Activated CD4-positive, alpha-beta T cell treated with anti-CD3 and anti-CD28 coated beads, Interleukin-2, amount 50 U/mL, for 48 hours (primary cell): ENCODE results near the gene OPHN1.
"Not testable (repeated sequence)": the region's sequence is repeated elsewhere in the genome, so short reads cannot be mapped to it uniquely, and the experiment has no call there.

Experiments used
- DNase-seq, 2 experiments: peaks; one replicate each; pipeline ENCODE4 v3.0.0-alpha.2; 2020

Gene OPHN1

DNA sequence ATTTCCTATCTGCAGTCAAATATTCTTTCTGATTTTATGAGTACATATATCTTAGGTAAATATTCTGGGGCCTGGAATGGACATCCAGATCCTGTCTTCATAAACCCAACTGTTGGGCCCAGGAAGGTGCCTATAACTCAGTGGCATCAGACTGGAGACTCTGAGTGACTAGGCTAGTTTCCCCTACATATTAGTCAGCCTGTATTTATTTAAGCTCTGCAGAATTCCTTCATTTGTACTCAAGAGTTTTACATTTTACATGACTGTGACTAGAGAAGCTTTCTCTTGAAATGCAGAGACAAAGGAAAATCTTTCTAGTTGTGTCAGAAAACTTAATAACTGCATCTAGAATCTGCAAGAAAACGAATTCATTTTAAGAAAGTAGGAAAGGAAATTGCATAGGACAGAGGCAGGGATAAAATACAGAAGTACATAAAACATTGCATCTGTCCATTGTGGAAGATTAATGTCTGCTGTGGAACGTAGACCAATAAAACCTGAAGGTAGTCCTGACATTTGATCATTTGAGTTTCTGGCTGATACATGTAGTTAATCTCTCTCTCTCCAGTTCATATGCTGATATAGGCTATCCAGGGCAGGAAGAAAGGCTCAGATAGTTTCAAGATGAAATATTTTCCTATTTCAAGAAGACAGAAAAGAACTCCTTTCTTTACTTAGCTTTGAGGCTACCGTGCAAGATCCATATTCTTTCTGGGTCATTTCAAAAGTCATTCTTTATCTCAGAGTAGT is 78.2 kb downstream of the OPHN1 start:
- no peak for DNase-seq

DNA sequence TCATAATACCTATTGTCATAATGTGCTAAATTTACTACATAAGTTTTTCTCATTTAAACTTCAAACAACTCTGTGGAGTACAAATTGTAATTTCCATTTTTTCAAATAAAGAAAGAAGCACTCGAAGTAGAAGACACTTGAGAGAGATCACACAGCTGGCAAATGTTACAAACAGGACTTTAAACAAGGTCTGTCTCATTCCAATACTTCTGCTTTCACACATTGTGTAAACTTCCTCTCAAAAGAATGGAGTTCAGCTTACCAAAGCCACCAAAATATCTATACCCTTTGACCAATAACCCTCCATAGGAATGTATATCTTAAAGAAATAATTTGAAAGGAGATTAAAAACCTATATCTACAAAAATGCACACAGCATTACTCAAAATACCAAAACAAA is 88.3 kb downstream of the OPHN1 start:
- no peak for DNase-seq

DNA sequence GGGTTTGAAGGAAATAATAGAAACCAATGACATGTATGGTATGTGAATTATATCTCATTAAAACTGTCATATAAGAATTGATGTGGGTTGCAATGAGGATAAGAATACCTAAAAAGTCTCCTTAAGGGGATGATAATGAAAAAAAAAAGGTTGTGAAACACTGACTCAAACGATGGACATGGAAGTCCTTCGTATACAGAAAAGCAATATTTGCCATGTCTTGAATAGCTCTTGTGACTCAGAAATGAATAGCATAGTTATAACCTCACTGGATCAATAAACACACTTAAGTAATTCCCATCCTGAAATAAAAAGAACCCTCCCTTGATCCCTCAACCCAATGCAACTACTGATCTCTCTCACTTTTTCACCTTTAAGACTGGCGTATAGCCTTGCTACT is 89.7 kb downstream of the OPHN1 start:
- no peak for DNase-seq

DNA sequence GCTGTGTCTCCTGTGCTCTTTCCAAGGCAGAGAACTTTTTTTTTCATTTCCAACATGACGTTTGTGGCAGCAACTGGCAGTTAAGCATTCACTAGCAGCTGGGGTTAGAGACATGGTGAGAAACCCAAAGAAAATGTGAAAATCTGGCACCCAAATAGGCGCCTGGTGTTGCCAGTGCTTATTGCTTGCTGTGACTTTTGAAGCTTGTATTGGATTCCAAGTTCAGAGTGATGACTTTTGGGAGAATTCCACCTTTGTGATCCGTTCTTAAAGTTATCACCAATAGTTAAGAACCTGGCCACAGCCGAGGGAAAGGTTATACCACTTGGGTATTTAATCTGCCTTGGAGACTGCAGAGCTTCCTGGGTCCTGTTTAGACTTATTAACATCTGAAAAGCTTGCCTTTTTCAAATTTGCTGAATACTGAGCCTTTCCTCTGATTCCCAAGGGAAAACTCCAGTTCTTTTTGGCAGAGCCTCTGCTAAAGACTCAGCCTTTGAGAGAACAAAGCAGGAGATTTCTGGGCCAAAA is 101.0 kb downstream of the OPHN1 start:
- DNase-seq, result no peak

DNA sequence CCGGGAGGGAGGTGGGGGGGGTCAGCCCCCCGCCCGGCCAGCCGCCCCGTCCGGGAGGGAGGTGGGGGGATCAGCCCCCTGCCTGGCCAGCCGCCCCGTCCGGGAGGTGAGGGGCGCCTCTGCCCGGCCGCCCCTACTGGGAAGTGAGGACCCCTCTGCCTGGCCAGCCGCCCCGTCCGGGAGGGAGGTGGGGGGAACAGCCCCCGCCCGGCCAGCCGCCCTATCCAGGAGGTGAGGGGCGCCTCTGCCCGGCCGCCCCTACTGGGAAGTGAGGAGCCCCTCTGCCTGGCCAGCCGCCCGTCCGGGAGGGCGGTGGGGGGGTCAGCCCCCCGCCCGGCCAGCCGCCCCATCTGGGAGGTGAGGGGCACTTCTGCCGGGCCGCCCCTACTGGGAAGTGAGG is 106.5 kb downstream of the OPHN1 start:
- not testable (repeated sequence) for DNase-seq

DNA sequence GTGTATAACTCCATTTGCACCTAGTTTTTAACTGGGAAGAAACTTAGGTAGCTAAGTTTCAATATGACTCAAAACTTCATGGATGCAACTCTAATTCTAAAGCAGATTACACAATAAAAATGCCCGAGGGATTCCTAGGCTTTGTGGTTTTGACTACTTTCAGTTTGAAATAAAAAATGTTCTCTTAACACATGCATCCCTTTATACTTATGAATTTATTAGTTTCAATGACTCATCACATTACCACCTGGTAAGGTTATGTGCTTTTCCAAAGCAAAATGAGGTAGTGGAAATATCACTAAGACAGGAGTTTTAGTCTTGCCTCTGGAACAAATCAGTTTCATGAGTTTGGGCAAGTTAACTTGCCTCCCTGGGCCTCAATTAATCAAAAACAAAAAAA is 125.5 kb downstream of the OPHN1 start:
- no peak for DNase-seq

DNA sequence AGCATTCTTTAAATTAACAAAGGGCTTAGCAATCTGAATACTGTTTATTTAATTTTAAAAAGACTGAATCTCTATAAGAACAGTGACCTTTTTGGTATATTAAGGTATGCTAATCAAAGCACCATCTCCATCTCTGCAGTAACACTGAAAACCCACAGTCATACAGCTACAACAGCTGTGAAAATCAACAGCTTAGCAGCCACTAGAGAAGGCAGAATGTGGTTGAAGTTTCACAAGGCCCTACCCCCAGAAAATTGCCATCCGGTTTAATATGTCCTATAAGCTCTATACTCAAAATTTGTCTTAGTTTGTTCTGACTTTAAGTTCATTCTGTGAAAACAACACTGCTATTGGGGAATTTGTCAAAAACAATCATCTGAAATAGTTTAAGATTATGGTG is 128.7 kb downstream of the OPHN1 start:
- no peak for DNase-seq

DNA sequence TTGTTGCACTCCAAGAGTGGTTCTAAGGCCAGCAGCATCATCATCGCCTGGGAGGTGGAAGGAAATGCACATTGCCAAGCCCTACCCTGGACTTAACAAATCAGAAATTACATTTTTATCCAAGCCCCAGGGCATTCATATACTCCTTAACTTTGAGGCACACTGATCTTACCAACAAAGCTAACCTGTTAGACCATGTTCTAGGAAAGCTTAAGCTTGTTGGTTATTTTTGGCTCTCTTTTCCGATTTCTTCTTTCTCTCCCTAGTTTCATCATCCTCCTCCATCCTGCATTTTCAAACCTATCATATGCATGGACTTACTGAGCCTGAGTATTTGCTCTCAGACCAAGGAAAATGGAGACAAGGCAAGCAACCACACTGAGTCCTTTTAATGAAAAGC is 133.4 kb downstream of the OPHN1 start:
- no peak for DNase-seq

DNA sequence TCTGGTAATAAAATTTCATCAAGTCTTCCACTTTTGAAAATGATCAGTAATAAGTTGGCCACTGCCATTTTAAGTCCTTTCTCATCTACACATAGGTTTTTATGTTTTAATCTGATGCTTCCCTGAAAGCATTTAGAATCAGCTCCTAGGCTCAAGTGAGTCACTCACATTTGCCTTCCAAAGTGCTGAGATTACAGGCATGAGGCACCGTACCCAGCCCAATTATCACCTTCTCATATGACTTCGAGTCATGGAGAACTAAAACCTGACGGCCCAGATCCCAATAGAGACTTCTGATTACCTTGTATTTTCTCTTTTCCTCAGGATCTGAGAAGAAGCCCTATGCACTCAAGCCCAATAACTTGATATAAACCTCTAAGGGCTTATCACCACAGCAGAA is 140.8 kb downstream of the OPHN1 start:
- no peak for DNase-seq

DNA sequence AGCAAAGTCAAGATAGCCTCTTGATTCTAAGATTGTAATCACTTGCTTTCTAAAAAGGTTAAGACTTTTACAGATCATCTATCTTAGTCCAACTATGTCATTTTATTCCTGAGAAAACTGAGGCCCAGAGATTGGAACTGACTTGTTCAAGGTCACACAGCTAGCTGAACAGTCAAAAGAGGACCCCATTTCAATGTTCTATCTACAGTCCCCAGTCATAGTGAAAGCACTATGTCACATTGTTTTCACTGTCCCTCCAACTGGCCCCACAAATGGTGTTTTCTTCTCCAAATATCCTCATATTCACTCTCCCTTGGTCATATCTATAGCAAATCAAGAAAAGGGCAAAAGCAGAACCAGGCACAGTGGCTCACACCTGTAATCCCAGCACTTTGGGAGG is 145.2 kb downstream of the OPHN1 start:
- DNase-seq, result no peak

GRCh38 chrX:68287419-68287818 is 145.9 kb downstream of the OPHN1 start:
- DNase-seq, result no peak

DNA sequence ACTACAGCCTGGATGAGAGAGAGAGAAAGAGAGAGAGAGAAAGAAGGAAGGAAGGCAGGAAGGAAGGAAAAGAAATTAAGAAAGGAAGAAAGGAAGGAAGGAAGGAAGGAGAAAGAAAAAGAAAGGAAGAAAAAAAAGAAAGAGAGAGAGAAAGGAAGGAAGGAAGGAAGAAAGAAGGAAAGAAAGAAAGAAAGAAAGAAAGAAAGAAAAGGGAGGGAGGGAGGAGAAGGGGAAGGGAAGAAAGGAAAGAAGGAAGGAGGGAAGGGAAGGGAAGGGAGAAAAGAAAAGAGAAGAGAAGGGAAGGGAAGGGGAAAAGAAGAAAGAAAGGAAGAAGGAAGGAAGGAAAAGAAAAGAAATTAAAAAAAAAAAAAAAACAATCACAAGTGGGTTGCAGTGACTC is 146.3 kb downstream of the OPHN1 start:
- DNase-seq, result no peak

DNA sequence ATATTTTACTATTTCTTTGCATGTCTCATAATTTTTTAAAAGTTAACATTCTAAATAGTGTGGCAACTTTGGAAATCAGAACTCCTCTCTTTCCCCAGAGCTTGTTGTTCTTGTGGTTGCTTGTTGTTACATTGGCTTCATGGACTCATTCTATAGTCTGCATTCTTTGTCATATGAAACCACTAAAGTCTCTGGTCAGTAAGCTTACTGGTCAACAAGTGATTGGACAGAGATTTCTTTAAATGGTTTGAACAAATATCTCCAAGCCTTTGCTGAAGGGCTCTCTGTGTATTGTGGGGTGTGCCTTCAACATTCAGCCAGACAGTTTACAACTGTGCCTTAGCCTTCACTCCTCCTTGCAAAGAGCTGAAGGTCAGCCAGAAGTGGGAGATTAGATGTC is 147.2 kb downstream of the OPHN1 start:
- DNase-seq, result no peak

GRCh38 chrX:68284281-68284904 is 148.9 kb downstream of the OPHN1 start:
- no peak for DNase-seq

DNA sequence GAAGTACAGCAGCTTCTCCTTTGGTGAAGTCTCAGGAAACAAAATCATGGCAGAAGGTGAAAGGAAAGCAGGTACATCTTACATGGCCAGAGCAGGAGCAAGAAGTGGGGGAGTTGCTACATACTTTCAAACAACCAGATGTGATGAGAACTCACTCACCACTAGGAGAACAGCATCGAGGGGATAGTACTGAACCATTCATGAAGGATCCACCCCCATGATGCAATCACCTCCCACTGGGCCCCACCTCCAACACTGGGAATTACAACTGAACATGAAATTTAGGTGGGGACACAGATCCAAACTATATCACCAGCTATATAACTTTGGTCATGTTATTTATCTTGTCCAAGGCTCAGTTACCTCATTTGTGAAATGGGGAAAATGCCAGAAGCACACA is 159.4 kb downstream of the OPHN1 start:
- no peak for DNase-seq

GRCh38 chrX:68264793-68265192 is 168.5 kb downstream of the OPHN1 start:
- DNase-seq, result not testable (repeated sequence)

DNA sequence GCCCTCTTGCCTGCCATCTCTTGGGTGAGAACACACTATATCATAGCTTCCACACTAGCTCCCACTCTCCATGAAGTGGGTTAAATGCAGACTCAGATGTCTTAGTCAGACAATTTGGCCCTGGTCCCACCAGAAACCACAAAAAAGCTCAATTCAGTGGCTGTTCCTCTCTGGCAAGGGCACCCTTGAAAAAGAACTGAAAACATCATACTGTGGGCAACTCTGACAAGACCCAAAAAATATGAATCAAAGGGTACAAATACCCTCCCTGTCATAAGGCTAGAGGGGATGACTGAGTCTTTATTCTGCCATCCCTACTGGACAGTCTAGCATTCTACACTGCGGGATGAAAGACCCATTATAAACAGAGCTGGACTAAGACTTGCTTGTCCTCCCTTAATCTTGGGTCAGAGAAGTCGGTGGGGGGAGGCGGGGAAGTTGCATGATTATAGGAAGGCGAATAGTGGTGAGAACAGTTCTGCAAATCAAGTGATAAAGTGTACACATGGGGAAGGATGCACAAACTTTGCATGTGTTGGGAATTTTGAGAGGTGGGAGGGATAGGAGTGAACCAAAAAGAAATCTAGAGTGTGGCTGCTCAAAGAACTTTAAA is 172.1 kb downstream of the OPHN1 start:
- no peak for DNase-seq

DNA sequence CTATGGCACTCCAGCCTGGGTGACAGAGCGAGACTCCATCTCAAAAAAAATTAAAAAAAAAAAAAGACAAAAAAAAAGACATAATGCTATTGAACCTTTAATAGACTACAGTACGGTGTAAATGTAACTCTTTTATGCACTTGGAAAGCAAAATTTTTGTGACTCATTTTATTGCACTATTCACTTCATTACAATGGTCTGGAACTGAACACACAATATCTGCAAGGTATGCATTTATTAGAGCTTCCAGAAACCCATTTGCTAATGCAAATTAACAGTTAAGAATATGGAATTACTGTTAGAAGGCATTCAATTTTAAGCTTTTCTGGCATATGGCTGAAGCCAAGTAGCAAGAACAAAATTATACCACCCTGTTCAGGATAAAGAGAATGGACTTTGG is 176.3 kb downstream of the OPHN1 start:
- no peak for DNase-seq

DNA sequence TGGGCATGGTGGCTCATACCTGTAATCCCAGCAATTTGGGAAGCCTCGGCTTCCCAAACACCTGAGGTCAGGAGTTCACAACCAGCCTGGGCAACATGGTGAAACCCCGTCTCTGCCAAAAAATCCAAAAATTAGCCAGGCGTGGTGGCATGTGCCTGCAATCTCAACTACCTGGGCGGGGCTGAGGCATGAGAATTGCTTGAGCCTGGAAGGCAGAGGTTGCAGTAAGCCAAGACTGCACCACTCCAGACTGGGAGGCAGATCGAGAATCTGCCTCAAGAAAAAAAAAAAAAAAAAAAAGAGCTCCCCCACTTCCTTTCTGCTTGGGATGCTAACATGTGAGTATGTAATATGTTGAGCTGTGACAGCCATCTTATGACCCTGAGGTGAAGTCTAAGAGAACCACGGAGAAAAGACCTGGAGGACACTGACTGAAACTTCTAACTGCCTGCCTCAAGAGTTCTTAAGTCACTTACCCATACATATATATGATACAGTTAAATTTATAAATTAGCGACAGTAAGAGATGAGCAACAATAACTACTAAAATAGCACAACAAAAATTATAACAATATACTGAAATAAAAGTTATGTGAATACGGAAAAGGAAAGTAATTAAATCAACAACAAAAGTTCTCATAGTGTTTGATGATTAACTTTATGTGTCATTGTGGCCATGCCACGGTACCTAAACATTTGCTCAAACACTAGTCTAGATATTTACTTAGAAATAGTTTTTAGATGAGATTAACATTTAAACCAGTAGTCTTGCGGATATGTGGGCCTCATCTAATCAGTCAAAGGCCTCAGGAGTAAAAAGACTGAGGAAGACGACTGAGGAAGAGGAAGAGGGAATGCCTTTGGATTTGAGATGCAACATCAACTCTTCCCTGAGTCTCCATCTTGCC is 178.3 kb downstream of the OPHN1 start:
- DNase-seq, result no peak

GRCh38 chrX:68252664-68253063 is 180.6 kb downstream of the OPHN1 start:
- no peak for DNase-seq

- DNase-seq, result no peak
Observed at GRCh38 chrX:68249903-68250302, 183.4 kb downstream of the OPHN1 start.

- no peak for DNase-seq
Observed at GRCh38 chrX:68249401-68249831, 183.9 kb downstream of the OPHN1 start.

DNA sequence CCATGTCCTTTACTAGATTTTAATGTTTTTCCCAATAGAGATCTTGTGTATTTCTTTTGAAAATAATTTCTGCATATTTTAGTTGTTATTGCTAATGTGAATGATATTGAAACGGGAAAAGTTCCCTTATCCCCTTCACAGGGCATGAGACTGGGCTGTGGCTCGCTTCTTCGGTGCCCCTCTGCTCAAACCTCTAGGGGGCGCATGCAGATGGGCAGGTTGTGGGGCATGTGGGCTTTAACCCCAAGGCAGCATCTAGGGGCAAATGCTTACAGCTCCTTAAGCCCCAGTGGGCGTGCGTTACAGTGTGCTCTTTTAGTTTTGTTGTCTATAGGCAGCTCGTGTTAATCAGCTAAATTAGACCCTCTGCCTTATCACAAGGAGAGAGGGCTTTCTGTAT is 194.7 kb downstream of the OPHN1 start:
- peak; percentile 1 to 3 for DNase-seq
